WTC11 (cell line): Measurements from ENCODE around the gene PGBD5. TPM values are rescaled to one million over a fixed set of nuclear protein-coding genes. Genes with fewer than 3 reads are reported as not detected.

ENCODE experiments used
- ATAC-seq: fragments of 200-7000 bp; cut with Tn5 transposase; 2 replicates; pipeline ENCODE4 v1.10.0; 2021; ENCODE audit warnings: mild to moderate bottlenecking, moderate library complexity
- CTCF ChIA-PET: fragments of 300-600 bp; sonication (Branson Sonifier 250); formaldehyde crosslinking; loops from one replicate; lab custom pipeline; 2021; ENCODE audit warnings: antibody characterized with exemption; lab: Charles Lee
- POLR2A ChIA-PET: fragments of 350-600 bp; sonication (Branson Sonifier 250); formaldehyde crosslinking; loops from one replicate; lab custom pipeline; 2021; ENCODE audit warnings: antibody characterized with exemption; lab: Charles Lee
- DNase-seq: peaks from one replicate; pipeline ENCODE4 v3.0.0; 2021; ENCODE audit warnings: low spot score
- H3K27ac Mint-ChIP-seq: 2 replicates; pipeline ENCODE4 v1.8.0; 2021; ENCODE audit warnings: mixed read lengths
- H3K27me3 Mint-ChIP-seq: 2 replicates; pipeline ENCODE4 v1.8.0; 2021; ENCODE audit warnings: low read depth, mild to moderate bottlenecking, moderate library complexity, mixed read lengths
- H3K36me3 Mint-ChIP-seq: 2 replicates; pipeline ENCODE4 v1.8.0; 2021; ENCODE audit warnings: mixed read lengths
- H3K4me1 Mint-ChIP-seq: 2 replicates; pipeline ENCODE4 v1.8.0; 2022; ENCODE audit warnings: mixed read lengths
- H3K4me3 Mint-ChIP-seq: 2 replicates; pipeline ENCODE4 v1.8.0; 2021; ENCODE audit warnings: mild to moderate bottlenecking, moderate library complexity, mixed read lengths
- H3K9me3 Mint-ChIP-seq: 2 replicates; pipeline ENCODE4 v1.8.0; 2021; ENCODE audit warnings: mixed read lengths
- AR ChIP-seq: fragments of 250-450 bp; sonication (Bioruptor Pico); IDR thresholded peaks from 2 replicates; pipeline ENCODE4 v1.9.0; 2021; ENCODE audit warnings: mild to moderate bottlenecking
- CDX4 ChIP-seq: fragments of 250-450 bp; sonication (Bioruptor Pico); IDR thresholded peaks from 2 replicates; pipeline ENCODE4 v1.9.0; 2021; ENCODE audit warnings: moderate library complexity, mild to moderate bottlenecking, inconsistent platforms, borderline replicate concordance
- CREB1 ChIP-seq: sonication (generic); formaldehyde crosslinking; IDR thresholded peaks from 2 replicates; pipeline ENCODE4 v1.8.0; 2023; ENCODE audit warnings: mild to moderate bottlenecking, missing genetic modification reagents
- E2F5 ChIP-seq: sonication (generic); formaldehyde crosslinking; IDR thresholded peaks from 2 replicates; pipeline ENCODE4 v1.8.1; 2022; ENCODE audit warnings: mild to moderate bottlenecking, moderate library complexity, missing genetic modification reagents
- ETV6 ChIP-seq: sonication (generic); formaldehyde crosslinking; IDR thresholded peaks from 2 replicates; pipeline ENCODE4 v1.8.1; 2022; ENCODE audit warnings: mild to moderate bottlenecking, missing genetic modification reagents
- FOXP1 ChIP-seq: sonication (generic); formaldehyde crosslinking; IDR thresholded peaks from 2 replicates; pipeline ENCODE4 v1.8.0; 2022; ENCODE audit warnings: missing genetic modification reagents, mild to moderate bottlenecking, moderate library complexity, borderline replicate concordance
- GTF2I ChIP-seq: fragments of 250-450 bp; sonication (Bioruptor Pico); conservative IDR thresholded peaks from 2 replicates; pipeline ENCODE4 v1.4.0; 2021; ENCODE audit warnings: mild to moderate bottlenecking
- NFYB ChIP-seq: sonication (generic); formaldehyde crosslinking; conservative IDR thresholded peaks from 2 replicates; pipeline ENCODE4 v1.8.0; 2022; ENCODE audit warnings: low read depth, missing genetic modification reagents
- NR1H2 ChIP-seq: sonication (generic); formaldehyde crosslinking; IDR thresholded peaks from 2 replicates; pipeline ENCODE4 v1.9.0; 2021; ENCODE audit warnings: mild to moderate bottlenecking, moderate library complexity, missing genetic modification reagents
- RORB ChIP-seq: fragments of 250-450 bp; sonication (Bioruptor Pico); IDR thresholded peaks from 2 replicates; pipeline ENCODE4 v1.9.0; 2021; ENCODE audit warnings: mild to moderate bottlenecking
- TEAD1 ChIP-seq: sonication (generic); formaldehyde crosslinking; IDR thresholded peaks from 2 replicates; pipeline ENCODE4 v1.8.0; 2022; ENCODE audit warnings: mild to moderate bottlenecking, missing genetic modification reagents
- TEAD4 ChIP-seq: sonication (generic); formaldehyde crosslinking; IDR thresholded peaks from 2 replicates; pipeline ENCODE4 v1.8.0; 2022; ENCODE audit warnings: mild to moderate bottlenecking, missing genetic modification reagents
- ZBTB43 ChIP-seq: sonication (generic); formaldehyde crosslinking; IDR thresholded peaks from 2 replicates; pipeline ENCODE4 v1.8.1; 2023; ENCODE audit warnings: mild to moderate bottlenecking, missing genetic modification reagents
- ZNF396 ChIP-seq: fragments of 250-450 bp; sonication (Bioruptor Pico); IDR thresholded peaks from 2 replicates; pipeline ENCODE4 v1.8.0; 2021; ENCODE audit warnings: mild to moderate bottlenecking, moderate library complexity, borderline replicate concordance
- ZNF512 ChIP-seq: sonication (generic); formaldehyde crosslinking; IDR thresholded peaks from 2 replicates; pipeline ENCODE4 v1.8.1; 2022; ENCODE audit warnings: missing genetic modification reagents, borderline replicate concordance
- ZSCAN18 ChIP-seq: fragments of 250-450 bp; sonication (Bioruptor Pico); IDR thresholded peaks from 2 replicates; pipeline ENCODE4 v2.1.2; 2022; ENCODE audit warnings: mild to moderate bottlenecking, moderate library complexity
- total RNA-seq: library from RNA; stranded (reverse); gene quantifications from 3 replicates; pipeline ENCODE4 v1.2.3, GENCODE V29; 2021

PGBD5 gene
- total RNA-seq, 1 experiment from 2014 or later, result 23.8 TPM

- TF ChIP-seq FOXP1 (CRISPR knock-in tag) (no peak), ETV6 (no peak)
These were observed 39.6 kb upstream of the PGBD5 start (continued) for GRCh38 chr1:230465691-230466090.

GRCh38 chr1:230464671-230465070 is 38.5 kb upstream of the PGBD5 start:
- Mint-ChIP-seq H3K27me3 (no peaks in the 10 kb centered on the region; the same call in 1 of the 2 replicates), H3K27ac (no peak overlapping the region), H3K9me3 (peaks cover 21% of the 10 kb centered on the region), H3K4me3 (no peak overlapping the region), H3K4me1 (0 out of 2 replicates have a peak, but pooled peaks cover under 1% of the 10 kb centered on the region), H3K36me3 (peaks cover 13% of the 10 kb centered on the region)
- CTCF ChIA-PET, result interaction anchor here (1.0 to 1.5 kb wide), 3 partner anchors 103 to 177 kb away, joined by 3 to 5 read pairs (median 3); no protein-coding TSS in a partner anchor
- no peak for TF ChIP-seq CREB1 (CRISPR knock-in tag)
- TF ChIP-seq ZSCAN18 (CRISPR knock-in tag), result no peak
- no peak for TF ChIP-seq ZBTB43
- no peak for TF ChIP-seq ZNF512 (CRISPR knock-in tag)
- no peak for TF ChIP-seq RORB (CRISPR knock-in tag)
- TF ChIP-seq TEAD1, result no peak
- no peak for TF ChIP-seq TEAD4
- TF ChIP-seq NR1H2 (CRISPR knock-in tag), result no peak
- no peak for TF ChIP-seq GTF2I
- no peak for TF ChIP-seq CDX4
- POLR2A ChIA-PET, result no interaction called here
- no peak for ATAC-seq
- DNase-seq, result no peak

GRCh38 chr1:230463760-230464159 is 37.6 kb upstream of the PGBD5 start:
- ChIA-PET POLR2A (no interaction called here), CTCF (no interaction called here)
- no peak overlapping the region for H3K27ac Mint-ChIP-seq
- peaks cover 7% of the 10 kb centered on the region for H3K4me1 Mint-ChIP-seq
- no peak for TF ChIP-seq NFYB (CRISPR knock-in tag)
- TF ChIP-seq AR, result no peak
- H3K9me3 Mint-ChIP-seq, result peaks cover 14% of the 10 kb centered on the region
- DNase-seq (no peak), ATAC-seq (no peak)
- peaks cover 8% of the 10 kb centered on the region for H3K36me3 Mint-ChIP-seq
- no peaks in the 10 kb centered on the region; the same call in 1 of the 2 replicates for H3K27me3 Mint-ChIP-seq
- no peak overlapping the region for H3K4me3 Mint-ChIP-seq

- TF ChIP-seq ETV6 (no peak), E2F5 (no peak), ZNF396 (CRISPR knock-in tag) (no peak)
- POLR2A ChIA-PET, result no interaction called here
- Mint-ChIP-seq H3K9me3 (peaks cover 10% of the 10 kb centered on the region), H3K27me3 (no peaks in the 10 kb centered on the region; the same call in 1 of the 2 replicates), H3K27ac (no peak overlapping the region), H3K4me3 (no peak overlapping the region), H3K36me3 (peaks cover 5% of the 10 kb centered on the region), H3K4me1 (peaks cover 11% of the 10 kb centered on the region)
- ATAC-seq, result no peak
- CTCF ChIA-PET, result no interaction called here
- no peak for DNase-seq
These were observed 37.2 kb upstream of the PGBD5 start for GRCh38 chr1:230463326-230463725.
